Endothelial cell (in vitro differentiated cells): Measurements from ENCODE around the gene ANO4. TPM values are rescaled to one million over a fixed set of nuclear protein-coding genes. Genes with fewer than 3 reads are reported as not detected.

Experiments used
- DNase-seq: peaks from one replicate; pipeline ENCODE4 v3.0.0; 2021; ENCODE audit warnings: low spot score
- H3K27ac Mint-ChIP-seq: one replicate; pipeline ENCODE4 v1.8.0; 2021; ENCODE audit warnings: mixed read lengths, inconsistent platforms; ENCODE audit not compliant: unreplicated experiment
- H3K27me3 Mint-ChIP-seq: one replicate; pipeline ENCODE4 v1.8.0; 2021; ENCODE audit warnings: mild to moderate bottlenecking, moderate library complexity, mixed read lengths, inconsistent platforms; ENCODE audit not compliant: unreplicated experiment
- H3K36me3 Mint-ChIP-seq: one replicate; pipeline ENCODE4 v1.8.0; 2021; ENCODE audit warnings: mild to moderate bottlenecking, low read depth, mixed read lengths, inconsistent platforms; ENCODE audit not compliant: unreplicated experiment
- H3K4me1 Mint-ChIP-seq: one replicate; pipeline ENCODE4 v1.8.0; 2021; ENCODE audit warnings: mild to moderate bottlenecking, mixed read lengths, inconsistent platforms; ENCODE audit not compliant: unreplicated experiment
- H3K4me3 Mint-ChIP-seq: one replicate; pipeline ENCODE4 v1.8.0; 2021; ENCODE audit warnings: mild to moderate bottlenecking, mixed read lengths, inconsistent platforms; ENCODE audit not compliant: unreplicated experiment
- H3K9me3 Mint-ChIP-seq: one replicate; pipeline ENCODE4 v1.8.0; 2021; ENCODE audit warnings: mixed read lengths, inconsistent platforms; ENCODE audit not compliant: unreplicated experiment
- long read RNA-seq: library from polyadenylated mRNA; unstranded; transcript quantifications from one replicate; pipeline ENCODE4 v2.0.0, GENCODE V29; 2020; ENCODE audit not compliant: unreplicated experiment
- total RNA-seq: library from RNA; stranded (reverse); fragmentation: NEBNext Ultra II Directional; extraction: Animal tissue kit (Norgen Biotek cat#: 25700); gene quantifications from one replicate; pipeline ENCODE4 v1.2.1, GENCODE V29; 2021; ENCODE audit not compliant: unreplicated experiment
- TF ChIP-seq, protein P1 (sequence below): fragments of 200-600 bp; sonication (generic); IDR thresholded peaks from one replicate; pipeline ENCODE4 v1.5.0; 2021; ENCODE audit warnings: antibody characterized with exemption; ENCODE audit not compliant: unreplicated experiment

Gene ANO4
- 1.1 TPM for total RNA-seq
- long read RNA-seq, result 0 reads

- H3K4me1 Mint-ChIP-seq, result peaks cover 17% of the 10 kb centered on the region
- no peak within 1 kb of the TSS for H3K4me3 Mint-ChIP-seq
- no peaks in the 10 kb centered on the region for H3K9me3 Mint-ChIP-seq
- TF ChIP-seq, protein P1, sequence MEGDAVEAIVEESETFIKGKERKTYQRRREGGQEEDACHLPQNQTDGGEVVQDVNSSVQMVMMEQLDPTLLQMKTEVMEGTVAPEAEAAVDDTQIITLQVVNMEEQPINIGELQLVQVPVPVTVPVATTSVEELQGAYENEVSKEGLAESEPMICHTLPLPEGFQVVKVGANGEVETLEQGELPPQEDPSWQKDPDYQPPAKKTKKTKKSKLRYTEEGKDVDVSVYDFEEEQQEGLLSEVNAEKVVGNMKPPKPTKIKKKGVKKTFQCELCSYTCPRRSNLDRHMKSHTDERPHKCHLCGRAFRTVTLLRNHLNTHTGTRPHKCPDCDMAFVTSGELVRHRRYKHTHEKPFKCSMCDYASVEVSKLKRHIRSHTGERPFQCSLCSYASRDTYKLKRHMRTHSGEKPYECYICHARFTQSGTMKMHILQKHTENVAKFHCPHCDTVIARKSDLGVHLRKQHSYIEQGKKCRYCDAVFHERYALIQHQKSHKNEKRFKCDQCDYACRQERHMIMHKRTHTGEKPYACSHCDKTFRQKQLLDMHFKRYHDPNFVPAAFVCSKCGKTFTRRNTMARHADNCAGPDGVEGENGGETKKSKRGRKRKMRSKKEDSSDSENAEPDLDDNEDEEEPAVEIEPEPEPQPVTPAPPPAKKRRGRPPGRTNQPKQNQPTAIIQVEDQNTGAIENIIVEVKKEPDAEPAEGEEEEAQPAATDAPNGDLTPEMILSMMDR, result no peak
- H3K27ac Mint-ChIP-seq, result no peak within 1 kb of the TSS
- no peaks in the 10 kb centered on the region for H3K27me3 Mint-ChIP-seq
- no peak for DNase-seq
- no peaks in the 10 kb centered on the region for H3K36me3 Mint-ChIP-seq
These were observed at the start of gene ANO4 for GRCh38 chr12:100794441-100795173. ANO4 (plus strand) TSS chr12:100794776; CDS start chr12:100901786, 107,010 bp downstream.

GRCh38 chr12:100745378-100746071 is 49.1 kb upstream of the ANO4 start:
- Mint-ChIP-seq H3K36me3 (no peaks in the 10 kb centered on the region), H3K27me3 (no peaks in the 10 kb centered on the region), H3K9me3 (no peaks in the 10 kb centered on the region), H3K27ac (no peak overlapping the region), H3K4me3 (no peak overlapping the region), H3K4me1 (no peaks in the 10 kb centered on the region)
- TF ChIP-seq, protein P1, result no peak
- DNase-seq, result no peak

GRCh38 chr12:100752841-100753240 is 41.7 kb upstream of the ANO4 start:
- H3K4me3 Mint-ChIP-seq, result no peak overlapping the region
- H3K9me3 Mint-ChIP-seq, result no peaks in the 10 kb centered on the region
- DNase-seq, result no peak
- no peaks in the 10 kb centered on the region for H3K36me3 Mint-ChIP-seq
- H3K27ac Mint-ChIP-seq, result no peak overlapping the region
- TF ChIP-seq, protein P1, result no peak
- no peaks in the 10 kb centered on the region for H3K27me3 Mint-ChIP-seq
- H3K4me1 Mint-ChIP-seq, result no peaks in the 10 kb centered on the region

DNA sequence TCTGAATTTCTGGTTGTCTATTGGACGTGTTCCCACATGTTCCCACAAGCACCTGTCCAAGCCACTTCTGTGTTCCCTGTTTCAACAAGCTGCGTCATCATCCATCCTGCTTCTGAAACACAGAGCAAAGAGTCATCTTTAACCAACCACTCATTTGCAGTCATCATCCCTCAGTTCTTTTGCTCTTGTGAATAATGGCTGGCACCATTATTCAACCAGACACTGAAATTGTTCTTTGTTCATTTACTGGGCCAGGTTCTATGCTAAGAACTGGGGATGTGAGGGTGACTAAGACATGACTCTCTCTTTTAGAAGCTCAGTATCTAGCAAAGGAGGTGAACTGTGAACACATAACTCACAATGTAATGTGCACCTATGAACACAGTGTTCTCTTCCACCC is 40.7 kb upstream of the ANO4 start:
- Mint-ChIP-seq H3K36me3 (no peaks in the 10 kb centered on the region), H3K4me3 (no peak overlapping the region), H3K9me3 (no peaks in the 10 kb centered on the region), H3K27ac (no peak overlapping the region), H3K4me1 (no peaks in the 10 kb centered on the region), H3K27me3 (no peaks in the 10 kb centered on the region)
- TF ChIP-seq, protein P1, result no peak
- DNase-seq, result no peak

GRCh38 chr12:100755186-100755585 is 39.4 kb upstream of the ANO4 start:
- no peaks in the 10 kb centered on the region for H3K36me3 Mint-ChIP-seq
- no peak for DNase-seq
- no peaks in the 10 kb centered on the region for H3K4me1 Mint-ChIP-seq
- H3K27me3 Mint-ChIP-seq, result no peaks in the 10 kb centered on the region
- TF ChIP-seq, protein P1, result no peak
- H3K4me3 Mint-ChIP-seq, result no peak overlapping the region
- H3K27ac Mint-ChIP-seq, result no peak overlapping the region
- no peaks in the 10 kb centered on the region for H3K9me3 Mint-ChIP-seq
